Ecto neural progenitor cell (in vitro differentiated cells): Measurements from ENCODE around the gene ARNT2.

ENCODE experiments used
- DNase-seq: peaks from one replicate; pipeline ENCODE4 v3.0.0-alpha.2; 2018; ENCODE audit warnings: low spot score

The ARNT2 gene

DNA sequence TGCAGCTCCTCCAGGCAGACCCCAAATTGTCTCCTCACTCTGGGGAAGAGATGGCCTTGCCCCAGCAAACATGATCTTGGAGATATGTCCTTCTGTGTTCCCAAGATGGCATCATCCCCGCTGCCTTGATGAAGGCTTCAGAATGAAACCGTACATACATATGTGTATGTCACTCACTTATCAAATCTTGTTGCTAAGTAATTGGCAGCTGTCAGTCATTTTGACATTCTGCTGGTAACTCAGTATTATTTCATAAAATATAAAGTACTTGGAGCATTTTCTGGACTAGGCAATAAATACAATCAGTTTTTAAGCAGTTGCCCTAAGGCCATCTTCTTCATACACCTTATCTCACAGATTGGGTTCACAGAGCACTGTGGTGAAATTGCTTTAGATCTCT is 62.4 kb downstream of the ARNT2 start:
- no peak for DNase-seq

DNA sequence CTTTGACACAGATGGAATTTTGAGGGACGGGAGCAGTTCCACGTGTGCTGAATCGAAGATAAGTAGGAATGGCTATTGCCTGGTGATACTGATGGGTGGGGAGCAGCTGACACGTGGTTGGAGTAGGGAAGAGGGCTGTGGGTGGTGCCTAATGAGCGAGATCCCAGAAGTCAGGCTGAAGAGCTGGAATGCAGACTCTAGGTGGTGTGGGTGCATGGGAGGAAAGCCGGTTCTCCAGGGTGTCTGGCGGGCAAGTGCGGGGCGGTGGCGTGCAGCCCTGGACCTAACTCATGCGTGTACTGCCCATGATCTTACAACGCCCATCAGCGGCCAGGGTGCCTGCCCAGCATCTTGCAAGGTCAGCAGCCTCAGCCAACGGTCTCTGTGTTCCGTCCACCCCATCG is 63.1 kb downstream of the ARNT2 start:
- DNase-seq = no peak

DNA sequence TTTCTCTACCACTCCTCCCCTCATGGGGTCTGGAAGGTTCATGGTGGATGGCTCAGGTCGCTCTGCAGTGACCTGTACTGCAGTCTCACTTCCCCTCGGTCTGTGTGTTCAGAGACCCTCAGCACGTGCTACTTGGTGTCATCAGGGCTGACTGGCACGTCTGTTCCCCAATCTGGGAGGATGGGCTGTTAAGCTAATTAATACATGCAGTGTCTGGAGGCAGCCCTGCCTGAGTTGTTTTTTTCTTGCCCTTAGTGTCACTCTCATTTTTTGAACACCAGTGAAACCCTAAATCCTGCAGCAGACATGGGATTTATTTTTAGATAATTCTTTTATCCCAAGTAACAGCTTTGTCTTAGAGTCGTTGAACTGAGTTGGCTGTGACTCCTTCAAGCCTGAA is 64.6 kb downstream of the ARNT2 start:
- DNase-seq = no peak

DNA sequence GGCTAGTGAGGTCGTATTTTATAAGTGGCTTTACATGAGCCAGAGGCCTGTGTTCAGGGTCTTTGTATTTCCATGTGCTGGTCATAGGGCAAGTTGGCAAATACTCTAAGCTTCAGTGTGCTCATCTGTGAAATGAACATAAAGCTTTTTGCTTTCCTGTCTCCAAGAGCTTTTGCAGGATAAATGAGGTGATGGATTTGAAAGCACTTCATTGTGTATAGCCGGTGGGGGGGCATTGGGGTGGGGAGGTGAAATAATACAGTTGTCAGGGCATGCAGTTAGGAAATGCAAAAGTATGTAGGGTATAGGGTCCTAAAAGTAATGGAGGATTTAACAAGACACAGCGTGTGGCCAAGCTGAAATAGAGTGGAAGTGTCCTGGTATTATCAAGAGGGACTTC is 67.7 kb downstream of the ARNT2 start:
- no peak for DNase-seq

DNA sequence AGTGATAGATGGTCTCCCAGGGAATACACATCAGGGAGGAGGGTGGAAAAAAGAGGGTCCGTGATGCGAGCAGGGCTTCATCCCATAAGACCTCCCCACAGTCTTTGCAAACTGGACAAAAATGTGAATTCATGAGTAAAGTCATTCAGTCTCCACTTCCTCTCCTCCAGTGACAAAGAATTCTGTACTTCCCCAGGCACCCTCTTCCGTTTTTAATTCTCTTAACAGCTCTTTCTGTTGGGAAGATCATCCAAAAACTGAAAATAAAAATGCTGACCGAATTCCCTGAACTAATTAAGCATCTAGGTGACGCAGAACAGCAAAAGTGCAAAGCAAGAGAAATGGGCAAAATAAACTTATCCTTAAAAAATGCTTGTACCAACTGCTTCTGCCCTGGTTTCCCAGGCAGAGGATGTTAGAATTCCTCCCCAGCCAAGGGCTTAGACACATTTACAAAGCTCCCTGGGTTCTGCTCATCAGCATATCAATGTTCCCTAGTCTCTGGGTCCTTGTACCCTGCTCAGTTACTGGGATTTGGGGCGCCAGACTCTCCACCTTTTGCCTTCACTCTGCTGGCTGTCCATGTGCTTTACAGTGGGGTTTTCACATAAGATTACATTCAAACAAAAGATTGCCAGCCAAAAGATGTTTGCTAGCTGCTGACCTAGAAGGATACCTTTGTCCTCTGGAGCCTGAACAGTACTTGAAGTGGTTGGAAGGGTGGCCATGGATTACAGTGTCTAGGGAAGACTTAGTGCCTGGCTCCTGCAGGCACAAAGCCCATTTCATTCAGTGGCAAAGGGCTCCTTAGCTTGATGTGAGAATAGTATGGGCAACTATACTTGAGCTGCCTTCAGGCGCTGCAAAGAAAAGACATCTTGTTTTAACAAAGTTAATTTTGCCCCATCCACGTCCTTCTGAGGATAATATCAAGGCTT is 69.4 kb downstream of the ARNT2 start:
- no peak for DNase-seq

DNA sequence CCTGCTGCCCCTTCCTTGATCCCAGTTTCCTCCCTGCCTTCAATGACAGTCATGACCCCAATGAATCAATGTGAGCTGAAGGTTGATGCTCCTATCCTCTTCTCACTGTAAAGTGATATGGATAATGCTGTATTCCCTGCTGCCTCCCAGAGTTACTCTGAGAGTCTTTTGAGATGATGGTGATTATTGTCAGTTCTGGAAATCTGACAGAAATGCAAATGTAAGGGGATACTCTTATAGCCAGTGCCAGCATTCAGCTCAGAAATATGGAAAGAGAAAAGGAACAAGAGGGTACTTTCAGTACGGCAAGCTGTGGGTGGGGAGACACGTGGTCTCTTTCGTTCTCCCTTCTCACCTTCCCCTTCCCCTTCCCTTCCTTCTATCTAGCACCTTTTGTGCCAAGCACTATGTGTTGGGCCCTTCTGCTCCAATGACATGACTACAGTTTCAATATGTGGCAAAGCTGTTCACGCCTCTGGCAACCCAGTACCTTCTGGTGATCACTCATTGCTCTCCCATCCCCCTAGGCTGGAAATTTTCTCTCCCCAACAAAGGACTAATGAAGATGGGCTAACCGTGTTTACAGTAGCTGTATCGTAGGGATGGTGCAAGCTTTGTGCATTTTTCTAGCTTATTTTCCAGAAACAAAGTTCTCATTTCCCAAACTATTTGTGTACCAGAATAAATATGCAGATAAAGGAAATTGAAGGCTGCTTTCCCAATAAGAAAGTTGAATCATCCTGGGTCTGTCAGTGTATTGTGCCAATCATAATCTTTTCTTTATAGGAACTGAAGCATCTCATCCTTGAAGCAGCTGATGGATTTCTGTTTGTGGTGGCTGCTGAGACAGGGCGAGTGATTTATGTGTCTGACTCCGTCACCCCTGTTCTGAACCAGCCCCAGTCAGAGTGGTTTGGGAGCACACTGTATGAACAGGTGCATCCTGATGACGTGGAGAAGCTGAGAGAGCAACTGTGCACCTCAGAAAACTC is 70.3 kb downstream of the ARNT2 start:
- no peak for DNase-seq

DNA sequence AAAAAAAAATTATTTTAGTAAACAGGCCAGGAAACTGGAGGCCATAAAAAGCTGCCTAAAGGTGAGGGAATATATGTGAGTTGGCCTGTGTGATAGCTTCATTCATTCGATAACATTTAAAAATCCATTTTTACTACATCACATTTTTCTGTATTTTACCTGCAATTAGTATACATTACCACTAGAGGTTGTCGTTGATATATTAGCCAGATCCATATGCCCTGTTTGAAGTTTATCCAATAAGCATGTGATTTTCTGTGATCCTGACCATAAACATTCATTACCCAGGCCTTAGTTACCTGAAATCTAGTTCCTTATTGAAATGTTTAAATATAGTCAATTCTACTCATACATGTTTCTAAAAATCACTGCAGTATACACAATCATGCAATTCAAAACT is 71.4 kb downstream of the ARNT2 start:
- DNase-seq = no peak

DNA sequence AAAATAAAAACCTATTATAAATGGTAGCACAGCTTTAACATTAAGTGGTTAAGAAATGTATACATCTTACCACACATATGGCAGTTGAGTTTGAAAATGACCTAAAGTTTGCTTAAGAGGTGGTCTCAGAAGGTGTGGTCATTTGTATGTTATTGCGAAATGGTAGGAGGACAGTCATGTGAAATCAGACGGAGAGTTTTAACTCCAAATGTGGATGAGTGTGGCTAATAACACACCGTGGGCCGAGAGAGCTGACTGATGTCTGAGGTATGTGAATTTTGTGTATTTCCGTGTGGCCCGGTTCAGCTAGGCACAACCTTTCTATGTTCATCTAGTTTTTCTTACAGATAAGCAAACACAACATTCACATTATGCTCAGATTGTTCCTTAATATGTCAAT is 71.9 kb downstream of the ARNT2 start:
- DNase-seq = no peak

DNA sequence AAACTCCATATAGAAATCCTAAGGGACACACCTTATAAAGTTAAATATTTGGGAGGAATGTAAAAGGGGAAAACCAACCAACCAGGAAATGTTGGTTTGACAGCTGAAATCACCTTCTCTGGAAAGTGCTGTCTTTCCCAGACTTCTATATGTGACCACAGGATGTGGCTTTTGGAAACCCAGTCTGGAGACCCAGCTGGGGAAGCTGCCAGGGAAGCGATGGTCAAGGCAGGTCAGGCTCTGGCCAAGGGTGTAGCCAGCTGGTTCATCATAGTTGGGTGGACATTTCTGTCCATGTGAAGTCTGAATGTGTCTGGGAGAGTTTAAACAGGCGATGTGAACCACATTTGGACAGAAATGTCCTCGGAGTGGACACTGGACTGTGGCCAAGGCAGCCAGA is 73.9 kb downstream of the ARNT2 start:
- DNase-seq = no peak

DNA sequence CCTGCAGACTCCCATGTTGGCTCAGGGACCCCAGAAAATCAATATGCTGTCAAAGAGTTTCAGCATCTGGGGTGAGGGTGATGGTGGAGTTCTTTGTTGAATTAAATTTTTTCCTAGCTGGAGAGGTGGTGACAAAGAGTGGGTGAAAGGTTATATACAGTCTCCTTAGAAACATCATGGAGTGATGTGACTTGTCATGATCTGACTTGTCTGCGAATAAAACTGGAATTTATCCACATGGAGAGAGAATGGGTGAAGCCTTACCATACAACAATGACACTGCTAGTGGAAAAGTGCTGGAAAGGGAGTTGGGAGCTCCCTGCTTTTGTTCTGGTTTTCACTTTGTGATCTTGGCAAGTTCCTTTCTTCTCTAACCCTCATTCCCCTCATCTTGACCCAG is 75.0 kb downstream of the ARNT2 start:
- no peak for DNase-seq

DNA sequence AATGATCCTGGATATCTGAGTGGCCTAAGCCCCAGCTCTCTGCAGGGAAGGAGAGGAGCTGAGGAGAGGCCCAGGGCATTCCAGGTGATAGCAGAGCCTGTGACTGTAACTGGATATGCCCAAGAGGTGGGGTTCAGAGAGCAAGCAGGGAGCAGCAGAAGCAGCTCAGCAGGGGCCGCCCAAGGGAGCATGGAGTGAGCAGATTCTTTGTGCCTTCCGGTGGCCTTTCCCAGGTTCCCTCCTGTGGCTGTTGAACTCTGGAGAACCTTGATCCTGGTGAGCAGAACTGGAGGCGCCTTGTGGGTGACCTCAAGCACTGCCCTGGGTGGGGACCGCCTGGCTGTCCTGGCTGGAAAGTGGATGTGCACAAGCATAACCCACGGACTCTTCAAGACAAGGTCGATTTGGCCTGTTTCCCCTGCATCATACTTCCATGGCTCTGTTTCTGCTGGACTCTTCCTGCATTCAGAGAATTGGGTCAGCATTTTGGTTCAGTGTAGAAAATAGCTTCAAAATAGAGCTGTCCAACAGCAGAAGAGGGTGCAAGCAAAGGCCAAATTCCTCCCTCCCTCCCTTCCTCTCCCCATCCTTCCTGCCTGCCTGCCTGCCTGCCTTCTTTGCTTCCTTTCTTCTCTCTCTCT is 76.1 kb downstream of the ARNT2 start:
- DNase-seq = no peak

DNA sequence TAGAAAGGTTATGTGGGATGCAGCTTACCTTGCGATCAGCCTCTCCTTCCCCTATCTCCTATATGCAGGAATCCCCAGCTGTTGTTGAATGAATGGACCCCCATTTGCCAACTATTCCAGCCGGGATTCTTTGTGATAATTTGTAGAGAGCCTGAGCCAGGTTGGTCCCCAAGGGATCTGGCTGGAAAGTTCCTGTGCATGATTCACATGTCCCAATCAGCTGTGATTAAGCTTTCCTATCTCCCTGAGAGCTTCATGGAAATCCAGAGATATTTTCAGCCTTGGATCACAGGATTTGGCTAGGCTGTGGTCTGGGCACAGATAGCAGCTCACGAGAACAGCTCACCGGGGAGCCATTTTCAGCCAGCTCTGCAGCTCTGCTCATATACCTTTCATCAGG is 76.7 kb downstream of the ARNT2 start:
- no peak for DNase-seq

DNA sequence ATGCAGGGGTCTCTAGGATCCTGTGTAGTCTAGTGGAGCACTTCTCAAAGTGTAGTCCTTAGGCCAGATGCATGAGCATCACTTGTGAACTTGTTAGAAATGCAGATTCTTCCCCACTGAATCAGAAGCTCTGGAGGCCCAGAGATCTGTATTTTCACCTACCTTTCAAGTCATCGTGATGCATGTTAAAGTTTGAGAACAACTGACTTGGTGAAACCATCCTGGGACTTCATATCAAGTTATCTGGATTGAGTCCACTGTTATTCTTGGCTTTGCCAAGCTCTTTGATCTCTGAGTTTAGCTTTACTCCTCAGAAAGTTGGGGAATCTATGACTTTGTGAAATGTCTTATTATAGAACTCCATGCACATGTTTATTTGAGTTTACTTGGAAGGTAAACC is 78.5 kb downstream of the ARNT2 start:
- DNase-seq = no peak

DNA sequence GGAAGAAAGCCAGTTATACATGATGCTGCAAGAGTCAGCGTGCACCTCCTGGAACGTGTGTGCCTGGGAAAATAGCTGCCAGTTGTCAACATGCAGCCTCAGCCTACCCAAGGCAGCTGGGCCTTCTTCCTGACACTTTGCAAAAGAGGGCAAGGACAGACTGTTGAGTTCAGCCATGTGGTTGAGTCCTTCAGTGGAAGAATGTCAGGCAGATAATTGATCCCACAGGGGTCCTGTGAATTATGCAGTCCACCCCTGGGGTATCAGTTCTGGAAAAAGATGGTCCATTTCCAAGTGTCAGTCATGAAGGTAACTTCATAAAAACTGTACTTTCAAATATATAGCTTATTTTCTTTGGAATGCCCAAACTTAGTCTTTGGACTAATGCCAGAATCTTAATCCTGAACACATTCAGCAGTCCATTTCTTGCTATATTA is 79.6 kb downstream of the ARNT2 start:
- no peak for DNase-seq

DNA sequence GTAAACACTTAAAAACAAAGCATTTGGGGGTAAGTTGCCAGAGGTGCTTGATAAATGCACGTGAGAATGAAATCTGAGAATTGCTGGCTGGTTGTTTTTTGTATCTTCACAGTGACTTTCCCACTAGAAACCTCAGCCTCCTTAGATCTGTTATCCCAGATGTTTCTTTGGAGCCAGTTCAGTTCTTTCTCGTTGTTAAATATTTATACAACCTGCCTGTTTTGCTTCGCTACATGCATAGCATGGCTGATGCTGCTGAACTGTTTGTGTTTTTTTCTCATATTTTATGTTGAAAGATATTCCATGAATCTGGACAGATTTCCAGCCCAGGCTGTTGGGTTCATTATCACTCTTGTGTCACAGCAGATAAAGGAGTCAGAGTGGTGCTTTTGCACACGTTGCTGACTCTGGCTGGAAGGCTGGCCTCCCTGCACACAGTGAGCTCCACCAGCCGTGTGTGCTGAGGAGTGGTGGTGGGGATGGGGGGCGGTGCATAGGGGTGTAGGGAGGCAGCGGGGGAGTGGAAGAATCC is 80.2 kb downstream of the ARNT2 start:
- no peak for DNase-seq

DNA sequence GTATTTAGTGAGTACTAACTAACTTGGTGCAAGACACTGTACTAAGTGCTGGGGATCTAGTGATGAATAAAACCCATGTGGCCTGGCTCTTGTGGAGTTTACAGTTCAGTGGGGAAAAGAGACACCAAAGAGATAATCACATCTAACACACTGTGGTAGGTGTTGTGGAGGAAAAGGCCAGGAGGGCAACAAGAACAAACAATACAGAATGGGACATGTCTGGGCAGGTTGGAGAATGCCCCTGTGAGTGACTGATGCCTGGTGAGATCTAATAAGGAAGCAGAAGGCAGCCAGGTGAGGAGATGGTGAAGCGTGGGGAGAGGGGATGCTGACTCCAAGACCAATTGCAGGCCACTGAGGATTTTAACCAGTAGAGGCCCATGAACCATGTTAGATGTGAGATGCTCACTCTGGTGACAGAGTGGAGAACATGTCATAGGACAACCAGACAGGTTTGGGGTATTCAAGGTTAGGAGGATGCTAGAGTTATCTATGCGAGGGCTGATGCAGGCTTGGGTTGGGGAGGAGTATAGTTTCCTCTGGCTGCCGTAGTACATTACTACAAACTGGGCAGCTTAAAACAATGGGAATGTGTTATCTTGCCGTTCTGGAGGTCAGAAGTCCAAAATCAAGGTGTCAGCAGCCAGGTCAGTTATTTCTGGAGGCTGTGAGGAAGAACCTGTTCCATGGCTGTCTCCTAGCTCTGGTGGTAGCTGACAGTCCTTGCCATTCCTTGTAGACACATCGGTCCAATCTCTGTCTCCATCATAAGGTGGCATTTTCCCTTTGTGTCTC is 81.4 kb downstream of the ARNT2 start:
- no peak for DNase-seq

DNA sequence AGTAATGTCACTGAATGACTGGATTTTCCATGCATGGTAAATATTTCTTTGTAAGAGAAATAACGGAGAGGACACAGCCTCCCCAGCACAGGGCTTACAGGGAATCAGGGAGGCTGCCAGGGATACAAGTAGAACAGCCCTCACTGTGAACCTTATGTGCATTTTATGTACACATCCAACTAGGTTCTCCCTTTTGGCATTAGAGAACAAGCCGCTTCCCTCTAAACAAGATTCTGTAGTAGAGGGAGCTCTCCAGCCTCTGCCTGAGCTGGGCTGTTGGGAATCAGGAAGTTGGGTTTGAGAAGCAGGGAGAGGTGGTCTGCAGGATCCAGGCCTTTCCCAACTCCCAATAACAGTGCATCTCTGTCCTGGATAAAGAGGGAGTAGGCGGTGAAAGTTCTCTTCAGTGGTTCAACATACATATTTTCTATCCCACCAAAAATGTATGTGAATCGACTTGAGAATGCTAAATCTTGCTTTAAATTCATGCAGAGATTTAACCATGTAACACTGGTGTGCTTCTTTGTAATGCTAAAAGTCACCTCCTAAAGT is 83.7 kb downstream of the ARNT2 start:
- no peak for DNase-seq

DNA sequence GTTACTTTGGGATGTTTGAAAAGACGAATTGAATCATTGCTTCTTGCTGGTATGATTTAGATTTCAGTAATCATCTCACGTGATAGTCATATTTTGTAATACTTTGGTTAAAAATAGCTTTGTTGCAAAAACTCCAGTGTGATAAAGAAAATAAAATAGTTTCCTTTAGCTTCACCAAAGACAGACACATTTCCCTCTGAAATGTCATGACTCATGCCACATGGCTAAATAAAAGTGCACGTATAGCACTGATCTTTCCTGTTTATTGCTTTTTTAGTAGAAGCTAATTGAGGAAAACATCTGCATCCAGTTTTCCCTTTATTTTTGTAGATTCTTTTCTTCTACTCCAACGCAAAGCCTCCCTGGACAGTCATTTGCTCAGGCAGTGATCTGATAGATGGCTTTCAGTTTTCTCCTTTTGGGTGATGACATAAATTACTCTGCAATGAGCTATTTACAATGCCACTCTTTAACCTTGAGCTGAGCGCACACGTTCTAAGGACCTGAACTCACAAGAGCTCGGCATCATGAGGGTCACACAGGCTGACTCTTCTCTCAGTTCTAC is 84.9 kb downstream of the ARNT2 start:
- DNase-seq = no peak

DNA sequence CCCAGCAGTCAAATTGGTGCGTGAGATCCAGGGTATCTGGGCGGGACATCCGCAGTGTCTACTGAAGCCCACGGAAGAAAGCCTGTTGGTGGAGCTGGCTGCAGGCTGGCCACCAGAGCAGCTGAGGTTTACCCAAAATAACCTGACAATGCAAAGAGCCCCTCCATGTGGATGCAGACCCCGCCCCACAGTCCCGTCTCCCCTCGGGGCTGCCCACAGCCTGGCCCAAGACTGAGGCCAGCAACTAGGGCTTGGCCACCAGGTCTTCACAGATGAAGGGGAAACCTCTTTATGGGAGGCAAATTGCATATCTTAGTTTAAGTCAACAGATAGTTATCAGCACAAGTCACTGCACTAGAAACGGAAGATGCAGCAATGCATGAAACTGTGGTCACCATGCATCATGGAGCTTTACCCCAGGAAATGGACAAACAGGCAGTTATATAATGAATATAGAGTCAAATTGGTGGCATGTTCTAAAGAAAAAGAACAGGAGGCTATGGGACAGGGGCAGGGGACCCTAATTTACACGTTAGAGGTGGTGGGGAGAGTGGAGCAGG is 86.3 kb downstream of the ARNT2 start:
- no peak for DNase-seq

DNA sequence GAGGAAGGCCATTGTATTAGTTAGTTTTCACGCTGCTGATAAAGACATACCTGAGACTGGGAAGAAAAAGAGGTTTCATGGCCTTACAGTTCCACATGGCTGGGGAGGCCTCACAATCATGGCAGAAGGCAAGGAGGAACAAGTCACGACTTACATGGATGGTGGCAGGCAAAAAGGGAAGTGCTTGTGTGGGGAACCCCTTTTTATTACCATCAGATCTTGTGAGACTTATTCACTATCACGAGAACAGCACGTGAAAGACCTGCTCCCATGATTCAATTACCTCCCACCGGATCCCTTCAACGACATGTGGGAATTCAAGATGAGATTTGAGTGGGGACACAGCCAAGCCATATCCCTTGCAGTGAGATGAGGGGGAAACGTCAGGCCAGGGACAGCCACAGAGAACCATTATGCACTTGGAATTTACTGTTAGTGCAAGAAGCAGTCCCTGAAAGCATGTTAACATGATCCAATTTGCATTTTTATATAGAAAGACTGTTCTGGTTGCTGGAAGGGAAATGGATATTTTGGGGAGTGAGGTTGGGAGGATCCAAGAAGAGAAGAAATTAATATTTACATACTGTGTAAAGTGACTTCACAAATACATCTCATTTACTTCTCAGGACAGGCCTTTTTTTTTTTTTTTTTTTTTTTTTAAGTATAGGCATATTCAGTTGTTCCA is 87.1 kb downstream of the ARNT2 start:
- DNase-seq = no peak
